Renal cortex interstitium (tissue), 15 donors: ENCODE results near the gene TRIM68. TPM values are rescaled to one million over a fixed set of nuclear protein-coding genes. Genes with fewer than 3 reads are reported as not detected.

Experiments
- DNase-seq, 11 donors: peaks; one replicate each; pipeline ENCODE4 v3.0.0-alpha.2; 2013; ENCODE audit warnings: low read depth in 9 of 11, low spot score in 4 of 11; ENCODE audit errors: extremely low read depth in 1 of 11
- long read RNA-seq, 16 experiments: transcript quantifications; one replicate each; lab custom pipeline, GENCODE V29; 2026
- polyA plus RNA-seq, 3 donors: library from polyadenylated mRNA; unstranded; fragments of 120-200 nt; gene quantifications; one replicate each; pipeline ENCODE4 v1.2.1, GENCODE V29; 2013; ENCODE audit not compliant: insufficient read length in 3 of 3

The TRIM68 gene, protein sequence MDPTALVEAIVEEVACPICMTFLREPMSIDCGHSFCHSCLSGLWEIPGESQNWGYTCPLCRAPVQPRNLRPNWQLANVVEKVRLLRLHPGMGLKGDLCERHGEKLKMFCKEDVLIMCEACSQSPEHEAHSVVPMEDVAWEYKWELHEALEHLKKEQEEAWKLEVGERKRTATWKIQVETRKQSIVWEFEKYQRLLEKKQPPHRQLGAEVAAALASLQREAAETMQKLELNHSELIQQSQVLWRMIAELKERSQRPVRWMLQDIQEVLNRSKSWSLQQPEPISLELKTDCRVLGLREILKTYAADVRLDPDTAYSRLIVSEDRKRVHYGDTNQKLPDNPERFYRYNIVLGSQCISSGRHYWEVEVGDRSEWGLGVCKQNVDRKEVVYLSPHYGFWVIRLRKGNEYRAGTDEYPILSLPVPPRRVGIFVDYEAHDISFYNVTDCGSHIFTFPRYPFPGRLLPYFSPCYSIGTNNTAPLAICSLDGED
- polyA plus RNA-seq, result 10 to 100 TPM; 19.0 to 21.0 (median 19.6) TPM
- long read RNA-seq, donor 1, partial matches to known transcripts, result 0 of 5 reads
- long read RNA-seq, donor 1, other reads (novel, unspliced or antisense), result 0 of 5 reads
- long read RNA-seq, donor 2, partial matches to known transcripts, result 0 of 4 reads
- long read RNA-seq, donor 2, other reads (novel, unspliced or antisense), result 0 of 4 reads
- long read RNA-seq, donor 3, transcript TRIM68-201 (7 exons, 3,352 nt), result major isoform, 5 of 13 reads
- long read RNA-seq, donor 3, partial matches to known transcripts, result 0 of 13 reads
- long read RNA-seq, donor 3, other reads (novel, unspliced or antisense), result 0 of 13 reads
- long read RNA-seq, donor 4, partial matches to known transcripts, result 0 of 1 reads
- long read RNA-seq, donor 4, other reads (novel, unspliced or antisense), result 0 of 1 reads
- long read RNA-seq, donor 5, result 0 reads
- long read RNA-seq, donor 6, transcript TRIM68-201 (7 exons, 3,352 nt), result major isoform, 5 of 12 reads
- long read RNA-seq, donor 6, partial matches to known transcripts, result 0 of 12 reads
- long read RNA-seq, donor 6, other reads (novel, unspliced or antisense), result 0 of 12 reads
- long read RNA-seq, donor 7, partial matches to known transcripts, result 0 of 5 reads
- long read RNA-seq, donor 7, other reads (novel, unspliced or antisense), result 0 of 5 reads
- long read RNA-seq, donor 8, partial matches to known transcripts, result 0 of 13 reads
- long read RNA-seq, donor 8, other reads (novel, unspliced or antisense), result 0 of 13 reads
- long read RNA-seq, donor 9, partial matches to known transcripts, result 0 of 4 reads
- long read RNA-seq, donor 9, other reads (novel, unspliced or antisense), result 0 of 4 reads
- long read RNA-seq, donor 10, partial matches to known transcripts, result 0 of 4 reads
- long read RNA-seq, donor 10, other reads (novel, unspliced or antisense), result 0 of 4 reads
- long read RNA-seq, donor 11, partial matches to known transcripts, result 0 of 7 reads
- long read RNA-seq, donor 11, other reads (novel, unspliced or antisense), result 0 of 7 reads
- long read RNA-seq, donor 12, partial matches to known transcripts, result 0 of 1 reads
- long read RNA-seq, donor 12, other reads (novel, unspliced or antisense), result 0 of 1 reads
- long read RNA-seq, donor 13, result 0 reads
- long read RNA-seq, donor 14, partial matches to known transcripts, result 0 of 4 reads
- long read RNA-seq, donor 14, other reads (novel, unspliced or antisense), result 0 of 4 reads
- long read RNA-seq, donor 15, partial matches to known transcripts, result 0 of 5 reads
- long read RNA-seq, donor 15, other reads (novel, unspliced or antisense), result 0 of 5 reads
- long read RNA-seq, donor 16, transcript TRIM68-205 (2 exons, 566 nt), result major isoform, 8 of 17 reads
- long read RNA-seq, donor 16, partial matches to known transcripts, result 0 of 17 reads
- long read RNA-seq, donor 16, other reads (novel, unspliced or antisense), result 0 of 17 reads

GRCh38 chr11:4607781-4608666 lies at the start of gene TRIM68:
TSS of gene TRIM68 (minus strand) at chr11:4608231. CDS start at chr11:4605504, 2,727 bp downstream.
- peak; percentile 74 to 94 (median 90) for DNase-seq

DNA sequence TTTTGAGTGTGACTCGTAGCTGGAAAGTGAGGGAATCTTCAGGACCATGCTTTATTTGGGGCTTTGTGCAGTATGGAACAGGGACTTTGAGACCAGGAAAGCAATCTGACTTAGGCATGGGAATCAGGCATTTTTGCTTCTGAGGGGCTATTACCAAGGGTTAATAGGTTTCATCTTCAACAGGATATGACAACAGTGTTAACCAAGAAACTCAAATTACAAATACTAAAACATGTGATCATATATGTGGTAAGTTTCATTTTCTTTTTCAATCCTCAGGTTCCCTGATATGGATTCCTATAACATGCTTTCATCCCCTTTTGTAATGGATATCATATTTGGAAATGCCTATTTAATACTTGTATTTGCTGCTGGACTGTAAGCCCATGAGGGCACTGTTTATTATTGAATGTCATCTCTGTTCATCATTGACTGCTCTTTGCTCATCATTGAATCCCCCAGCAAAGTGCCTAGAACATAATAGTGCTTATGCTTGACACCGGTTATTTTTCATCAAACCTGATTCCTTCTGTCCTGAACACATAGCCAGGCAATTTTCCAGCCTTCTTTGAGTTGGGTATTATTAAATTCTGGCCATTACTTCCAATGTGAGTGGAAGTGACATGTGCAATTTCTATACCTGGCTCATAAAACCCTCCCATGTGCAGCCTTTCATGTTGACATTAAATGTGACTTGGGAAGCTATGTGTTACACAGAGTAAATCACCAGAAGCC lies 46.8 kb upstream of the TRIM68 start:
- DNase-seq, result no peak

GRCh38 chr11:4647766-4648165 lies 39.7 kb upstream of the TRIM68 start:
- DNase-seq, result no peak

- DNase-seq, result no peak
Observed at GRCh38 chr11:4645974-4646373, 37.9 kb upstream of the TRIM68 start.

- DNase-seq, result no peak
Observed at GRCh38 chr11:4644233-4644632, 36.2 kb upstream of the TRIM68 start.

GRCh38 chr11:4643682-4644081 lies 35.7 kb upstream of the TRIM68 start, which contains the start of gene OR51E1:
TSS of gene OR51E1 (plus strand) at chr11:4643982. CDS start at chr11:4652527, 8,545 bp downstream.
- no peak for DNase-seq

DNA sequence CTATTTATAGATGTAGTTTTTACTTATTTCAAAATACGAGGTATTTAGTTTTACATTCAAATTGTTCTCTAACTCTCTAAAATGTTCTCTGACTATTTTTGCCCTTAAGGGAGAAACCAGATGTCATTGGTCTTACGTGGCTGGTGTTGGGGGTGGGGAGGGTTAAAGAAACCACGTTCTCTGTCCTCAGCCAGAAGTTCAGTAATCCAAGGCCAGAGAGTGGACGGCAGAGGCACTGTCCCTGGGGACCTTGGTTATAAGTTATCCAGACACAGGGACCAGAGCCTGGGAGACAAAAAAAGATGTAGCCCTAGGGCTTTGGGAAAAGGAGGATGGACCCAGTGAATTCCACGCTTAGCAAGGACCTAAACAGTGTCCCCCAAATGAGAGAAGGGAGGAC lies 35.0 kb upstream of the TRIM68 start:
- DNase-seq, result no peak

GRCh38 chr11:4642043-4642442 lies 34.0 kb upstream of the TRIM68 start:
- no peak for DNase-seq

GRCh38 chr11:4641501-4641900 lies 33.5 kb upstream of the TRIM68 start:
- no peak for DNase-seq

GRCh38 chr11:4639931-4640330 lies 31.9 kb upstream of the TRIM68 start:
- DNase-seq, result no peak

- no peak for DNase-seq
Observed at GRCh38 chr11:4637662-4638047, 29.6 kb upstream of the TRIM68 start.

GRCh38 chr11:4636962-4637661 lies 29.1 kb upstream of the TRIM68 start, which contains the start of gene OR51D1:
TSS of gene OR51D1 (plus strand) at chr11:4637477. CDS start at chr11:4639791, 2,314 bp downstream.
- DNase-seq, result peak; percentile 50 to 77 (median 68)

DNA sequence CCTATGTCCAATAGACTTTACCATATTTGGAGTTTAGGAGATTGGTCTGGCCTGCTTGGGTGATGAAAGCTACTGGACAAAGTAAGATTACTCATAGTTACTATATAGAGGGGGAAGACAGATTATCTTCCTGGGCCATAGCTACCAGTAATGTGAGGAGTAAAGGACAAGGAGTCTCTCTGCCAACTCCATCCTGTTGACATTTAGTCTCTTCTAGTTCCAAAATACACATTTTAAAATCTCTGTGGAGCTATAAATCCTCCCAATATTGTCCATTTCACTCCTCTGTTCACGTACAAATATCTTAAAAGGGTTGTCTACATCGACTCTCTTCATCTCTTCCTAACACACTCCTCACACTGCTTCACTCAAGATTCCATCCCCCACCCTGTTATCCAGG lies 28.1 kb upstream of the TRIM68 start:
- DNase-seq, result no peak

- DNase-seq, result peak; percentile 41 to 78 (median 62)
Observed at GRCh38 chr11:4626207-4627099, 18.4 kb upstream of the TRIM68 start.

DNA sequence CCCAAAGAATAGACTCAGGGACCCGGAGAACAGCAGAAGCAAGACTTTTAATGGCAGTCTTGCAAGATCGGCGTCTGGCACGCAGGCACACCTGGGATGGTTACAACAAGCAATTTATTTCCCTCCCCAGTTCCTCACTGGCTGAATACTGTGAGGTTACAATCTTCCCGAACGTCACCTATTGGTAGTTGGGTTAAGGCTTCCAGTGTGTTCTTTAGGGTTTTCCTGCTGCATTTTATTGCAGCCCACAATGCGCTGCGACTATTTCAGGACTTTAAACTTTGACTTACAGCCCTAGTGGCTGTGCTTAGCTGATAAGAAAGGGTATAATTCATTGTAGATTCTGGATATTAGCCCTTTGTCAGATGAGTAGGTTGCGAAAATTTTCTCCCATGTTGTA lies 11.5 kb upstream of the TRIM68 start:
- no peak for DNase-seq
